Measurements from ENCODE around the gene KCNE1.
"Not testable (repeated sequence)": the region's sequence is repeated elsewhere in the genome, so short reads cannot be mapped to it uniquely, and the experiment has no call there.

Gene KCNE1

GRCh38 chr21:34511181-34511580 lies 829 bp downstream of the KCNE1 start:
- DNase-seq (ENCODE audit: low read depth in 2 of 2) = no peak

GRCh38 chr21:34510148-34511142 lies 1.6 kb downstream of the KCNE1 start:
- peak; percentile 56 to 58 for DNase-seq (ENCODE audit: low read depth in 2 of 2)

DNA sequence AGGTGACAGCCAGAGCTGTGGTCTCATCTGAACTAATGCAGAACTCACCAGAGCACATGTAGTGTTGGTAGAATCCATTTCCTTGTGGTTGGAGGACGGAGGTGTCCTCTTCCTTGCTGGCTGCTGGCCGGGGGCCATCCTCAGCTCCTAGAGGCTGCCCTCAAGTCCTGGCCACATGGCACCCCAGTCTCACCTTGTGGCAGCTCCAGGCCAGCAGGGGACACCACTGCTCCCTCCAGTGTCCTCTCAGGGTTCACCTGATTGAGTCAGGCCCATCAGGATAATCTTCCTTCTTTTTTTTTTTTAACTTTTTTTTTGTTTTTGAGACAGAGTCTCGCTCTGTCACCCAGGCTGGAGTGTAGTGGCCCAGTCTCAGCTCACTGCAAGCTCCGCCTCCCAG lies 2.9 kb downstream of the KCNE1 start:
- DNase-seq (ENCODE audit: low read depth in 2 of 2) = no peak

- no peak for DNase-seq (ENCODE audit: low read depth in 2 of 2)
Observed at GRCh38 chr21:34504595-34504994, 7.4 kb downstream of the KCNE1 start.

DNA sequence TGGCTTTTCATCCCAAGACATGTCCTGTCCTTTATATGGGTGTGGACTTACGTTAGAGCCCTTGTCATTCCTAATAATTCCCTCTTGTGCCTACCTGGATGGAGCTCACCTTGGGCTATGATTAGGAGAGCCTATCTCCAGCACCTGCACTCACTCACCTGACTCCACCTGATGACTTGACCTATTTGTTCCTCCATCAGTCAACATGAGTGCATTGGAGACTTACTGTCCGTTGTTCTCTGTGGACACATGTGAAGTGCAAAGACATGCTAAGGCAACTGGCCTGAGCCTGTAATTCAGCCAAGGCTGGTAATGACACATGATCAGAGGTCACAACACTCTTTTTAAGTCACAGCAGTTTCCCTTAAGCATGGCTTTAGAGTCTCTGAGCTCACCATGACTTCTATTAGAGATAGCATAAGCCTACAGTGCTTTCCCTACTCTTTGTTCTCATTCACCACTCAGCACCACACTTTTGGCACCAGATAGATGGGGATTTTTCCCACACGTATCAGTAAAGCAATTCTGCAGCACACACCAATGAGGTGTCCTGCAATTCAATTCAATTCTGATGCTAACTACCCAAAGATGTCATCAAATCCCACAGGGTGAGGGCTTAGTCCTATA lies 9.4 kb downstream of the KCNE1 start:
- DNase-seq (ENCODE audit: low read depth in 2 of 2) = no peak

DNA sequence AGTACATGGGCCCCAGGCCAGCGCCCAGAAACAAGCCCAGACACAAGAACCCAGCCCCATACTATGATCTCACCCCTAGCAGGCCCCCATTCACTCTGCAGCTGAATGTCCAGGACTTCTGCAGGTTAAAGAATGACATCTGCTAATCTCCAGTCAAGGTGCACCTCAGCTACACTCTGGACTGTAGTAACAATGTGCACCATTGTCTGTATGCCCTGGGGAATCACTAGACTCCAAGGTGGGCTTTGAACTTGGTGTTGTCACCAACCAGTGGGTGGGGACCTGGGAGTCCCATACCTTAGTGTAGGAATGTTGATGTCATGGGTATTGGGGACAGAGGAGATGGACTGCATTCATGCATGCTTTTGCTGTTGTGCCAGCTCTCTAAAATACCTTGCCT lies 10.3 kb downstream of the KCNE1 start:
- DNase-seq (ENCODE audit: low read depth in 2 of 2) = no peak

DNA sequence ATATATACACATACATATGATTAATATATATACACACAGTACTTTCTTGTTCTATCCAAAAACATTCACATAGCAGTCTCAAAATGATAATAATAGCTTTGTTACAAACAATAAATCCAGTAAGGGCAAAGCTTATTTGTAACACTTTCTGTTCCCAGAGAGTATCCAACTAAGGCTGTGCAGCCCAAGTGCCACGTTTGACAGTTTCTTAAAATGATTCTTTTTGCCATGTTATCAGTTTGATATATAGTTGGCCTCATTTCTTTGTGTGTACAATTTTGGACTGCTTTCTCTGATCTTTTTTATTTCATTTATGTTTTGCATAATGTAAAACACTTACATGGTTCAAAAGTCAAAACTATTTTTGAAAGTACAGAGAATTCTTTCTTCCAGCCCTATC lies 11.8 kb downstream of the KCNE1 start:
- no peak for DNase-seq (ENCODE audit: low read depth in 2 of 2)

- no peak for DNase-seq (ENCODE audit: low read depth in 2 of 2)
Observed at GRCh38 chr21:34499116-34499515, 12.9 kb downstream of the KCNE1 start.

DNA sequence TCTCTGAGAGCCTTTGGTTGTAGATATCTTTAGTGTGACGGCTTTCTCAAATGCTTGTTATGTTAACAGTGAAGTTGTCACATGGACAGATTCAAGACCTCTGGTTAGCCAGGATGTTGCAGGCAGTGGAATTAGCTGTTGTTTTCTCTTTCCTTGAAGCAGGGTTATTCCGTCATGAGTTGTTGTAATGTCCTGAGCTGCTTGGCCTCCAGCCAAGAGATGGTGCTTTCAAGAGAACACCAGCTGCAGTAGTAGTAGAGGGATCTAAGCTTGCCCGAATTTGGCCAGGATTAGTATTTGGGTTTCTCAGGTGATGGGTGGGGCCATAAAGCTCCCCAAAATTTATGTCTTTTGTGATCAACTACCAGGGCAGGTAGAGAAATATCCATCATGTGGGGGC lies 13.4 kb downstream of the KCNE1 start:
- DNase-seq (ENCODE audit: low read depth in 2 of 2) = no peak

DNA sequence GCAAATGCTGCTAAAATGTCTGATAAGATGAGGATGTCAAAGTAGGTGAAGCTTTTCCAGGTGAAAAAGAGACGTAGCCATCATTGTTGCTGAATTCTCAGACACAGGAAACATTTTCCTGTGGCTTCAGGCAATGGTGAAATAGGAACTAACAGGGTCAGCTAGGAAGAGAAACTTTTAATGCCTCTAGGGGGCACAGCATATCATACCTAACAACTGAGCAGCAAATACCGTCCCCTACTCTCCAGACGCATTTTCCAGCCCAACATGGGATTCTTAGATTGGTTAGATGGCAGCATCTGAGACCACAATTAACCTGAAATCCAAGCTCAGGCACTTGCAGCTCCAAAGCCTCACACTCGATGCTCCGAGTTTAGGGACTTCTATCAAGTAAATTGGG lies 28.2 kb downstream of the KCNE1 start:
- DNase-seq (ENCODE audit: low read depth in 2 of 2) = not testable (repeated sequence)

- not testable (repeated sequence) for DNase-seq (ENCODE audit: low read depth in 2 of 2)
Observed at GRCh38 chr21:34483435-34483834, 28.6 kb downstream of the KCNE1 start.

DNA sequence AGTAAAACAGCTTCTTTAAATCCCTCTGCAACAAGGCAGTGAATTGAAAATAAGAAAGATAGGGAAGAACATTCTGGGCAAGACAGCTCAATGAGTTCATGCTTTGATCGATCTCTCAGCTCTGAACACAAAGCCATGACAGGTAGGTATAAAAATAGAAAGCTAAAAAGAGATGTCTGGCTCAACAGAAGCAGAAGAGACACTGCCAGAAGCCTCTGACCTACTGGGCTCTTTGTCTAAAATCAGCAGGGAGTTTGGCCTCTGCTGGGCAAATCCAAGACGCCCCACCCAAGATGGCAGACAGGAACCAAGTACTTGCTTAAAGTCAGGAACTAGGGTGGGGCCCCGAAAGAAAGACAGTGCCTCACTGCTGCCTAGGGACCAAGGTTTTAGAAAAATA lies 44.7 kb downstream of the KCNE1 start:
- DNase-seq (ENCODE audit: low read depth in 2 of 2) = not testable (repeated sequence)

DNA sequence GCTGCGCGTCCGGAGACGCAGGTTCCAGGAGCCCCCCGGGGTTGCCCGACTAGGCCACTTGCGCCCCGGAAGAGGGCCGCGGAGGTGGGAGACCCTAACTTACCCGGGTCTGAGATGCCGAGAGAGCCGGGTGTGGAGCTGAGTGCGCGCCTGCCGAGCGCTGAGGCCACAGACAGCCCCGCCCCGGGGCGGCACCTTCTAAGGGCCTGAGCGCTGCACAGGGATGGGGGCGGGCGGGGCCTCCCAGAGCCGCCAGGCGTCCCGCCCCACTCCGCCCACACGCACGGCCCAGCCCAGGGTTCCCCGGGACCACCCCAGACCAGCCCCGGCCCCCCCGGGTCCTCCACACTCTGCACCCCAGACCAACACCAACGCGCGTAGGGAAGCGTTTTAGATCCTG lies 52.6 kb downstream of the KCNE1 start:
- DNase-seq (ENCODE audit: low read depth in 2 of 2) = not testable (repeated sequence)

GRCh38 chr21:34458266-34458665 lies 53.7 kb downstream of the KCNE1 start:
- DNase-seq (ENCODE audit: low read depth in 2 of 2) = not testable (repeated sequence)

- DNase-seq (ENCODE audit: low read depth in 2 of 2) = not testable (repeated sequence)
Observed at GRCh38 chr21:34456180-34456579, 55.8 kb downstream of the KCNE1 start.

DNA sequence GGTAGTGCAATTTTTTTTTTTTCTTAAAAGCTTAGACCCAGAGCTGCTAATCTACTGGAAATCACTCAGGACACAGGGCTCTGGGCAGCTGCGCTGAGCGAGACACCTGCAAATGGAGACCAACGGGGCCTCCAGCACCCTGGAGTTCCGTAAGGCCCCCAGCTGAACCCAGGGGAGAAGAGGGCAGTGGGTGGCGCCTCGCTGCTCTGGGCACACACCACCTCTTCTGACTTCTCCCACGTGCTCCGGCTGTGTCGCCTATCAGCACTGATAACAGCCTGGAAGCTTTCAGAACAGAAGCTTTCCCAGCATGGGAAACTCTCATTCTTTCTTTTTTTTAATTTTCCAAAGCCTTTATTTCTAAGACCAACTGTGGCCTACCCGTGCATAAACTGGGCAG lies 56.4 kb downstream of the KCNE1 start:
- not testable (repeated sequence) for DNase-seq (ENCODE audit: low read depth in 2 of 2)

DNA sequence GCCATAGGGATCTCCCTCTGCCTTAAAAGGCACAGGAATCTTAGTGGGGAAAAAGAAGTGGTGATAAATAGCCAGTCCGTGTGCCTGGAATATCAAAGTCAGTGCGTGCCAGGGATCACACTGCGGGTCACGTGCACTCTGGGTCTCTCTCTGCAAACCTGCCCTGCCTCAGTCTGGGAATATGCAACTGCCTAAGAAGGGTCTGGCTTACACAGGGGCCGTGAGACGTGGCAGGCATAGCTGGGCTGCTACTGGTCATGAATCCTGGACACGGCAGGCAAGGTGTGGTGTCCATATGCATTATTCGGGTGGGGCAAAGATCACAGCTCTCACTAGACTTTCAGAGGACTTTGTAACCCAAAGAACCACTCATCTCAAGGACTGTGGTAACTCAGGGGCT lies 65.0 kb downstream of the KCNE1 start:
- DNase-seq (ENCODE audit: low read depth in 2 of 2) = not testable (repeated sequence)

DNA sequence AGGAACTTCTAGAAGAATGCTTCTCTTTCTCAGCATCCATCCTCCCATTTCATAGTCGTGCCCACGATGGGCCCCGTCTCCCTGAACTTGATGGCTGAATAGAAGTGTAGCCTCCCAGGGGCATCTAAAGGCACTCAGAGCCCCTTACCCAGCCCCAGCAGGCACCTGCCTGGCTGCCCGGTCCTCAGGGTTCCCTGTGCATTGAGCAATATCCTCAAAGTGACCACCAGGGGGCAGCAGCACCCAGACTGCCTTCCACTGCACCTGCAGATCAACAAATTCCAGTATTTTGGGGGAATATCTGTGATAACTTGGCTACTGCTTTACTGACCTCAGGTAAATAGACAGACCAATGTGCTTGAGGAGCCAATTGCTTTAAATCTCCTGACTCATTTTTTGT lies 68.5 kb downstream of the KCNE1 start:
- DNase-seq (ENCODE audit: low read depth in 2 of 2) = not testable (repeated sequence)

DNA sequence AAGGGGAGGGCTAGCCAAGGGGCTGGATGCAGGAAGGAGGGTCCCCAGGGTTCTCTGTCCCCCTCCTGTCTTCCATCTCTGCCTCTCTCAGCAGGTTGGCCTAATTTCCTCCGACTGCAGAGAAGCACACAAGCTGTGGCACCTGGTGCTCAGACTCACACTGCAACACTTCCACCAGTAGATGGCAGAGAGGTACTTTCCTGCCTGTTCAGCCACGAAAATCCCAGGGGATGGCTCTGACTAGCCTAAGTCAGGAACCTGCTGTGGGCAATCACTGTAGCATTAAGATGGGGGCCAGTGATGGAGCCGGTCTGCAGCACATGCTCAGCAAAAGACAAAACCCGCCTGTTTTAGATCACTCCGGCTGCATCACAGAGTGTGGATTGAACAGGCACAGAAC lies 82.3 kb downstream of the KCNE1 start:
- DNase-seq (ENCODE audit: low read depth in 2 of 2) = not testable (repeated sequence)

DNA sequence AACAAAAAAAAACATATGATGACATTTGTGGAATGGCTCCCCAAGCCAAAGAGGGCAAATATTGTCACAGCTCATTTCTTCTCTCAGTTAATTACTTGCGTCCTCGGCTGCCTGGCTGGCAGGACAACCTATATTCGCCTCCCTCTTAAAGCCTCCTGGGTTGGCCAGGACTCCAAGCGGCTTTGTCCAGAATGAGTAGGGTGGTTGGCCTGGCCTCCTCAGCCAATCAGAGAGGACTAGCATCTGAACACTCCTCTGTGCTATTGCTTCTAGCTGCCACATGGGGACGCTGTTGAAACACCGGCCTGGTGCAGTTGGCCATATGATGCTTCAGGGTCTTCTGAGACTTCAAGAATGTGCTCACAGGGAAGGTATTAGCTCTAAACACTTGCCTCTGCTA lies 83.6 kb downstream of the KCNE1 start:
- DNase-seq (ENCODE audit: low read depth in 2 of 2) = not testable (repeated sequence)

- DNase-seq (ENCODE audit: low read depth in 2 of 2) = not testable (repeated sequence)
Observed at GRCh38 chr21:34427339-34427738, 84.7 kb downstream of the KCNE1 start.

DNA sequence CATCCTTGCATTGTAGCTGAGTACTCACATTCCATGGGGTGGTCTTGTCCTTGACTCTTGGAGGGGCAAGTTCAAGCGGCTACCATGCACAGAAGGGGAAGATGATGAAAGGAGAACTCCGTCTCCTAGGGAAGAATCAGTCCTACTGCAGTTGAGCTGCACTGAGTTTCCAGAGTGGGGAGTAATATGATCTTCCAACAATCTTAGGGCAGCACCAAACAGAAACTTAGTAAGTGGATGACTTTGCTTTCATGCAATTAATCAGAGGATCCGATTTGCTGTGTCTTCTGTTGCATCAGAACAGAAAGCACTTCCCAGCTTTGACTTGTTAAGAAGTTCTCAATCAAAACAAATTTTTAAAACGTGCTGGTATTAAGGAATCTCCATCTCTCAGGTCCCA lies 88.2 kb downstream of the KCNE1 start, which contains the start of gene SMIM34:
TSS of gene SMIM34 (minus strand) at position 147 of the 400 bp plus-strand sequence. CDS start at position 35, 112 bp downstream.
- DNase-seq (ENCODE audit: low read depth in 2 of 2) = not testable (repeated sequence)
